HCT116 (cell line): ENCODE measurements around the gene NEURL3. TPM values are rescaled to one million over a fixed set of nuclear protein-coding genes. Genes with fewer than 3 reads are reported as not detected.

ENCODE experiments used
- ATAC-seq: fragments of 200-7000 bp; cut with Tn5 transposase; 2 replicates; pipeline ENCODE4 v1.9.1; 2020; ENCODE audit warnings: mild to moderate bottlenecking, moderate library complexity
- BruUV-seq: library from RNA; stranded (reverse); fragments of 400-500 nt; replicated peaks from 2 replicates; lab custom pipeline; 2021; lab: Mats Ljungman, UMichigan
- CTCF ChIA-PET: fragments of 300-600 bp; sonication (Branson Sonifier 250); formaldehyde crosslinking; loops from one replicate; lab custom pipeline; 2021; ENCODE audit warnings: antibody characterized with exemption; lab: Charles Lee
- POLR2A ChIA-PET: fragments of 300-600, 350-600 bp; sonication (Branson Sonifier 250); formaldehyde crosslinking; loops from one replicate; lab custom pipeline; 2021; ENCODE audit warnings: antibody characterized with exemption; lab: Charles Lee
- RAD21 ChIA-PET, 2 experiments: fragments of 300-600 bp; sonication (Branson Sonifier 250); formaldehyde crosslinking; loops; one replicate each; lab custom pipeline; 2023; ENCODE audit warnings: low total read pairs in 2 of 2; ENCODE audit not compliant: uncharacterized antibody in 2 of 2, unreplicated experiment in 2 of 2, low non-redundant PET in 1 of 2; lab: Charles Lee
- DNase-seq: peaks from one replicate; pipeline ENCODE4 v3.0.0-alpha.2; 2010; ENCODE audit warnings: low read depth, low spot score
- H2AFZ ChIP-seq: fragments of 200-600 bp; shearing (Covaris generic), sonication (generic); 2 replicates; pipeline ENCODE4 v1.6.1; 2017; ENCODE audit warnings: low read depth, mixed run types, mixed read lengths, antibody characterized with exemption, low read length; ENCODE audit not compliant: poor library complexity, severe bottlenecking
- H3K27ac ChIP-seq: 2 replicates; pipeline ENCODE4 v1.5.1; 2012; ENCODE audit warnings: low read depth, low read length
- H3K27me3 ChIP-seq: fragments of 200-600 bp; sonication (generic); 2 replicates; pipeline ENCODE4 v1.6.1; 2016; ENCODE audit warnings: mixed run types, low read length, mixed read lengths; ENCODE audit not compliant: insufficient read depth
- H3K36me3 ChIP-seq, 2 experiments: fragments of 200-500 bp in 1 of 2; fragments of 200-600 bp in 1 of 2; sonication (Bioruptor generic) in 1 of 2; sonication (generic) in 1 of 2; 2 replicates each; pipeline versions ENCODE4 v1.5.1 to v1.6.1; 2014 to 2016; ENCODE audit warnings: low read length in 2 of 2, inconsistent platforms in 1 of 2, mixed read lengths in 1 of 2, mixed run types in 1 of 2; ENCODE audit not compliant: insufficient read depth in 2 of 2, control insufficient read depth in 1 of 2
- H3K4me1 ChIP-seq, 2 experiments: fragments of 200-600 bp in 1 of 2; sonication (generic) in 1 of 2; 2 replicates each; pipeline versions ENCODE4 v1.5.1 to v1.6.1; 2012 to 2017; ENCODE audit warnings: low read length in 2 of 2, inconsistent platforms in 1 of 2, mild to moderate bottlenecking in 1 of 2, mixed read lengths in 1 of 2, mixed run types in 1 of 2, moderate library complexity in 1 of 2; ENCODE audit not compliant: insufficient read depth in 2 of 2, control insufficient read depth in 1 of 2
- H3K4me2 ChIP-seq: fragments of 200-600 bp; sonication (generic); 2 replicates; pipeline ENCODE4 v1.6.1; 2017; ENCODE audit warnings: mixed run types, low read length, mixed read lengths
- H3K4me3 ChIP-seq, 2 experiments: fragments of 200-600 bp in 1 of 2; sonication (generic) in 1 of 2; replicated peaks in 1 of 2; 2 replicates each; pipeline ENCODE4 v1.5.1; 2011 to 2016; ENCODE audit warnings: low read length in 2 of 2, control low read depth in 1 of 2, low read depth in 1 of 2, mild to moderate bottlenecking in 1 of 2, mixed read lengths in 1 of 2, mixed run types in 1 of 2
- H3K79me2 ChIP-seq: fragments of 200-600 bp; sonication (generic); 2 replicates; pipeline ENCODE4 v1.6.1; 2017; ENCODE audit warnings: mild to moderate bottlenecking, mixed run types, low read length, moderate library complexity, mixed read lengths; ENCODE audit not compliant: insufficient read depth
- H3K9ac ChIP-seq: fragments of 200-600 bp; sonication (generic); 2 replicates; pipeline ENCODE4 v1.6.1; 2016; ENCODE audit warnings: low read length, mixed read lengths
- H3K9me2 ChIP-seq: fragments of 200-600 bp; sonication (generic), shearing (Covaris generic); 2 replicates; pipeline ENCODE4 v1.6.1; 2017; ENCODE audit warnings: mixed run types, mild to moderate bottlenecking, moderate library complexity; ENCODE audit not compliant: insufficient read depth
- H3K9me3 ChIP-seq, 2 experiments: fragments of 200-500 bp in 1 of 2; fragments of 200-600 bp in 1 of 2; sonication (Bioruptor generic) in 1 of 2; sonication (generic) in 1 of 2; 2 replicates each; pipeline ENCODE4 v1.6.1; 2014 to 2017; ENCODE audit warnings: low read length in 2 of 2, mixed read lengths in 2 of 2, inconsistent platforms in 1 of 2, low read depth in 1 of 2, mild to moderate bottlenecking in 1 of 2, mixed run types in 1 of 2, moderate library complexity in 1 of 2; ENCODE audit not compliant: control insufficient read depth in 1 of 2, insufficient read depth in 1 of 2
- H4K20me1 ChIP-seq: fragments of 200-600 bp; sonication (generic), shearing (Covaris generic); 2 replicates; pipeline ENCODE4 v1.6.1; 2017; ENCODE audit warnings: mixed run types, mild to moderate bottlenecking, moderate library complexity; ENCODE audit not compliant: insufficient read depth
- ATF3 ChIP-seq: IDR thresholded peaks from 2 replicates; pipeline ENCODE4 v1.6.1; 2012
- CBX3 ChIP-seq: IDR thresholded peaks from 2 replicates; pipeline ENCODE4 v1.6.1; 2012; ENCODE audit warnings: low read depth
- CEBPB ChIP-seq: IDR thresholded peaks from 2 replicates; pipeline ENCODE4 v1.6.1; 2012; ENCODE audit warnings: low read depth
- CTCF ChIP-seq, 3 experiments: fragments of 200-600 bp in 1 of 3; sonication (generic) in 1 of 3; IDR thresholded peaks in 2 of 3; conservative IDR thresholded peaks in 1 of 3; 2 replicates each; pipeline ENCODE4 v1.5.1; 2012 to 2017; ENCODE audit warnings: low read depth in 2 of 3, low read length in 2 of 3, antibody characterized with exemption in 1 of 3, borderline replicate concordance in 1 of 3, control low read depth in 1 of 3, mild to moderate bottlenecking in 1 of 3, mixed read lengths in 1 of 3, mixed run types in 1 of 3, moderate library complexity in 1 of 3; ENCODE audit not compliant: insufficient read depth in 1 of 3
- ELF1 ChIP-seq: IDR thresholded peaks from 2 replicates; pipeline ENCODE4 v1.6.1; 2012; ENCODE audit warnings: low read depth, borderline replicate concordance
- EZH2 ChIP-seq: fragments of 200-600 bp; sonication (generic); IDR thresholded peaks from 2 replicates; pipeline ENCODE4 v1.6.1; 2017; ENCODE audit warnings: antibody characterized with exemption, mixed run types
- JUND ChIP-seq: IDR thresholded peaks from 2 replicates; pipeline ENCODE4 v1.6.1; 2012
- POLR2AphosphoS5 ChIP-seq: IDR thresholded peaks from 2 replicates; pipeline ENCODE4 v1.6.1; 2011; ENCODE audit warnings: mild to moderate bottlenecking, low read depth, low read length, moderate library complexity
- SP1 ChIP-seq: IDR thresholded peaks from 2 replicates; pipeline ENCODE4 v1.6.1; 2012; ENCODE audit warnings: low read depth
- TCF7L2 ChIP-seq: IDR thresholded peaks from 2 replicates; pipeline ENCODE4 v1.7.0; 2011; ENCODE audit warnings: borderline replicate concordance, inconsistent platforms; ENCODE audit not compliant: insufficient read depth, insufficient read length; ENCODE audit errors: extremely low read depth
- YY1 ChIP-seq: IDR thresholded peaks from 2 replicates; pipeline ENCODE4 v1.6.1; 2011; ENCODE audit warnings: low read length, low read depth, moderate library complexity, mild to moderate bottlenecking; ENCODE audit not compliant: insufficient replicate concordance; ENCODE audit errors: extremely low read depth
- ZNF274 ChIP-seq: fragments of 200-500 bp; sonication (Bioruptor generic); IDR thresholded peaks from 2 replicates; pipeline ENCODE4 v1.6.1; 2014; ENCODE audit warnings: mild to moderate bottlenecking, low read depth, low read length, inconsistent platforms
- intact Hi-C: fragments of 100-400 bp; cut with micrococcal nuclease; formaldehyde crosslinking; loops from 2 replicates; pipeline ENCODE4 v1.10.0; 2022
- total RNA-seq: library from RNA; stranded (reverse); gene quantifications from one replicate; pipeline ENCODE4 v1.2.1, GENCODE V29; 2021; ENCODE audit not compliant: unreplicated experiment
- TF ChIP-seq, protein P1 (sequence below): IDR thresholded peaks from 2 replicates; pipeline ENCODE4 v1.6.1; 2012; ENCODE audit warnings: low read depth

NEURL3 gene
- total RNA-seq, 1 experiment from 2014 or later, result not detected

DNA sequence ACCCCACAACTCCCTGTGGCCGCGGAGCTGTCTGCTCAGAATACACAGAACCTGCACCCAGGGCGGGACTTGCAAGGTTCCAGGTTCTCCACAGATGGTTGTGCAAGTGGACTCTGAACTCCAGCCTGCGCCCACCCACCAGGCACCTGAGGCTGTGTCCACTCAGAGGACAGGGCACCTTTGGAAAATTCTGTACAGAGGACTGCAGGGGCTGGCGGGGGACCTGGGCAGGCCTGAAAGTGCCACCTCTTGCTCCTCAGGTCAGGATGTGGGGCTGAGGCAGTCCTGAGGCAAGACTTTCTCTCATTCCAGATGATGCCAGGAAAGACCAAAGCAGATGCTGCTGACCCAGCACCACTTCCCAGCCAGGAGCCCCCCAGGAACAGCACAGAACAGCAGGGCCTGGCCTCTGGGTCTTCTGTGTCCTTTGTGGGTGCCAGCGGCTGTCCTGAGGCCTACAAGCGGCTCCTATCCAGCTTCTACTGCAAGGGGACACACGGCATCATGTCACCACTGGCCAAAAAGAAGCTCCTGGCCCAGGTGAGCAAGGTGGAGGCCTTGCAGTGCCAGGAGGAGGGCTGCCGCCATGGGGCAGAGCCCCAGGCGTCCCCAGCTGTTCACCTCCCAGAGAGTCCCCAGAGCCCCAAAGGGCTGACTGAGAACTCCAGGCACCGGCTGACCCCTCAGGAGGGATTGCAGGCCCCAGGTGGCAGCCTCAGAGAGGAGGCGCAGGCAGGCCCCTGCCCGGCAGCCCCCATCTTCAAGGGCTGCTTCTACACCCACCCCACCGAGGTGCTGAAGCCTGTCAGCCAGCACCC lies 45.8 kb upstream of the NEURL3 start:
- ATAC-seq (no peak), DNase-seq (no peak)
- no peaks in the 10 kb centered on the region for H3K9me2 ChIP-seq
- H4K20me1 ChIP-seq, result no peaks in the 10 kb centered on the region
- TF ChIP-seq CBX3 (no peak), POLR2AphosphoS5 (no peak), ATF3 (no peak), CEBPB (no peak), JUND (no peak), TCF7L2 (no peak), ZNF274 (no peak), ELF1 (no peak), SP1 (no peak), EZH2 (no peak), YY1 (no peak), CTCF (IDR thresholded peaks at IDR 0.05 in 2 of 3, conservative IDR thresholded peaks at IDR 0.05 in 1 of 3; ENCODE audit: borderline replicate concordance in 1 of 3, insufficient read depth in 1 of 3, low read depth in 2 of 3, low read length in 2 of 3) (no peak)
- TF ChIP-seq, protein P1, sequence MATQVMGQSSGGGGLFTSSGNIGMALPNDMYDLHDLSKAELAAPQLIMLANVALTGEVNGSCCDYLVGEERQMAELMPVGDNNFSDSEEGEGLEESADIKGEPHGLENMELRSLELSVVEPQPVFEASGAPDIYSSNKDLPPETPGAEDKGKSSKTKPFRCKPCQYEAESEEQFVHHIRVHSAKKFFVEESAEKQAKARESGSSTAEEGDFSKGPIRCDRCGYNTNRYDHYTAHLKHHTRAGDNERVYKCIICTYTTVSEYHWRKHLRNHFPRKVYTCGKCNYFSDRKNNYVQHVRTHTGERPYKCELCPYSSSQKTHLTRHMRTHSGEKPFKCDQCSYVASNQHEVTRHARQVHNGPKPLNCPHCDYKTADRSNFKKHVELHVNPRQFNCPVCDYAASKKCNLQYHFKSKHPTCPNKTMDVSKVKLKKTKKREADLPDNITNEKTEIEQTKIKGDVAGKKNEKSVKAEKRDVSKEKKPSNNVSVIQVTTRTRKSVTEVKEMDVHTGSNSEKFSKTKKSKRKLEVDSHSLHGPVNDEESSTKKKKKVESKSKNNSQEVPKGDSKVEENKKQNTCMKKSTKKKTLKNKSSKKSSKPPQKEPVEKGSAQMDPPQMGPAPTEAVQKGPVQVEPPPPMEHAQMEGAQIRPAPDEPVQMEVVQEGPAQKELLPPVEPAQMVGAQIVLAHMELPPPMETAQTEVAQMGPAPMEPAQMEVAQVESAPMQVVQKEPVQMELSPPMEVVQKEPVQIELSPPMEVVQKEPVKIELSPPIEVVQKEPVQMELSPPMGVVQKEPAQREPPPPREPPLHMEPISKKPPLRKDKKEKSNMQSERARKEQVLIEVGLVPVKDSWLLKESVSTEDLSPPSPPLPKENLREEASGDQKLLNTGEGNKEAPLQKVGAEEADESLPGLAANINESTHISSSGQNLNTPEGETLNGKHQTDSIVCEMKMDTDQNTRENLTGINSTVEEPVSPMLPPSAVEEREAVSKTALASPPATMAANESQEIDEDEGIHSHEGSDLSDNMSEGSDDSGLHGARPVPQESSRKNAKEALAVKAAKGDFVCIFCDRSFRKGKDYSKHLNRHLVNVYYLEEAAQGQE, result no peak
- TF ChIP-seq, all 23 proteins: peak for 0
- Histone ChIP-seq H3K27me3 (no peaks in the 10 kb centered on the region), H3K36me3 (no peaks in the 10 kb centered on the region), H3K4me1 (peaks cover 9 to 45% of the 10 kb centered on the region in 2 experiments; a peak in 3 of 4 replicates), H3K79me2 (no peaks in the 10 kb centered on the region), H3K4me2 (peak overlapping the region; percentile 62), H3K9ac (peak overlapping the region; percentile 46), H3K4me3 (peak overlapping the region in 1 of 2 experiments; percentile 23; a peak in 1 of 4 replicates), H3K27ac (peak overlapping the region; percentile 49; the same call in 1 of the 2 replicates), H2AFZ (no peak overlapping the region), H3K9me3 (no peaks in the 10 kb centered on the region)
- ChIA-PET RAD21 (interaction anchor here in 1 of 2 experiments (0.8 kb wide), 1 partner anchor 30 kb away, joined by 4 read pairs; no protein-coding TSS in a partner anchor), POLR2A (no interaction called here), CTCF (interaction anchor here (1.3 to 2.1 kb wide), 5 partner anchors 11 to 266 kb away, joined by 3 to 22 read pairs (median 9); partner anchors contain the start of gene CNNM3)
- BruUV-seq, result no TSS peak
- intact Hi-C loops, result loop anchor here (1.0 to 10.0 kb wide), 5 partner anchors 29 to 561 kb away; partner anchors contain the start of genes ANKRD36 and CNNM4
